IMR-90 (cell line): ENCODE data around the gene NCKAP5. TPM values are rescaled to one million over a fixed set of nuclear protein-coding genes. Genes with fewer than 3 reads are reported as not detected.

ENCODE experiments used
- ATAC-seq: fragments of 200-7000 bp; cut with Tn5 transposase; 2 replicates; pipeline ENCODE4 v1.9.1; 2020; ENCODE audit warnings: low read depth, mild to moderate bottlenecking, moderate library complexity
- BruUV-seq: library from RNA; stranded (reverse); fragments of 400-500 nt; replicated peaks from 2 replicates; lab custom pipeline; 2021; lab: Mats Ljungman, UMichigan
- CTCF ChIA-PET: fragments of 300-600 bp; formaldehyde crosslinking; extraction: SDS; loops from one replicate; lab custom pipeline; 2021; ENCODE audit warnings: antibody characterized with exemption; lab: Yijun Ruan, JAX
- POLR2A ChIA-PET: fragments of 300-600 bp; sonication (Branson Sonifier 250); formaldehyde crosslinking; loops from one replicate; lab custom pipeline; 2022; ENCODE audit warnings: antibody characterized with exemption; ENCODE audit not compliant: unreplicated experiment; lab: Charles Lee
- DNase-seq: peaks from one replicate; pipeline ENCODE4 v3.0.0; 2013
- H2AFZ ChIP-seq: replicated peaks from 2 replicates; pipeline ENCODE3; 2013; ENCODE audit warnings: low read length, mild to moderate bottlenecking; ENCODE audit not compliant: poor library complexity
- H2AK5ac ChIP-seq: 2 replicates; pipeline ENCODE4 v1.6.1; 2013; ENCODE audit warnings: low read depth, low read length, inconsistent platforms
- H2AK9ac ChIP-seq: replicated peaks from 2 replicates; pipeline ENCODE3; 2013; ENCODE audit warnings: mild to moderate bottlenecking, low read depth, low read length, moderate library complexity; ENCODE audit not compliant: poor library complexity
- H2BK120ac ChIP-seq: 2 replicates; pipeline ENCODE4 v1.6.1; 2013; ENCODE audit warnings: low read depth, low read length, inconsistent platforms
- H2BK15ac ChIP-seq: 3 replicates; pipeline ENCODE4 v1.6.1; 2013; ENCODE audit warnings: low read depth, low read length, inconsistent platforms
- H2BK20ac ChIP-seq: 2 replicates; pipeline ENCODE4 v1.6.1; 2013; ENCODE audit warnings: low read depth, mild to moderate bottlenecking, inconsistent platforms, low read length, moderate library complexity
- H2BK5ac ChIP-seq: 2 replicates; pipeline ENCODE4 v1.6.1; 2013; ENCODE audit warnings: mild to moderate bottlenecking, low read depth, low read length, inconsistent platforms; ENCODE audit not compliant: poor library complexity, severe bottlenecking
- H3K14ac ChIP-seq: replicated peaks from 2 replicates; pipeline ENCODE4 v1.6.1; 2013; ENCODE audit warnings: low read depth, low read length, inconsistent platforms
- H3K18ac ChIP-seq: 2 replicates; pipeline ENCODE4 v1.6.1; 2013; ENCODE audit warnings: low read depth, low read length, control low read depth
- H3K23ac ChIP-seq: 2 replicates; pipeline ENCODE4 v1.6.1; 2013; ENCODE audit warnings: low read depth, low read length, inconsistent platforms
- H3K27ac ChIP-seq: 2 replicates; pipeline ENCODE4 v1.5.1; 2013; ENCODE audit warnings: mild to moderate bottlenecking, control low read depth, low read length; ENCODE audit not compliant: insufficient read depth
- H3K27me3 ChIP-seq: 2 replicates; pipeline ENCODE4 v1.6.1; 2013; ENCODE audit warnings: low read length; ENCODE audit not compliant: control insufficient read depth, insufficient read depth
- H3K36me3 ChIP-seq: 2 replicates; pipeline ENCODE4 v1.6.1; 2013; ENCODE audit warnings: low read length, mixed read lengths; ENCODE audit not compliant: control insufficient read depth, insufficient read depth
- H3K4ac ChIP-seq: 2 replicates; pipeline ENCODE4 v1.6.1; 2013; ENCODE audit warnings: low read depth, low read length, inconsistent platforms
- H3K4me1 ChIP-seq: 2 replicates; pipeline ENCODE4 v1.6.1; 2013; ENCODE audit warnings: low read length, mixed read lengths; ENCODE audit not compliant: control insufficient read depth, insufficient read depth
- H3K4me2 ChIP-seq: 2 replicates; pipeline ENCODE4 v1.6.1; 2013; ENCODE audit warnings: low read depth, mild to moderate bottlenecking, control low read depth, low read length, moderate library complexity
- H3K4me3 ChIP-seq: 2 replicates; pipeline ENCODE4 v1.5.1; 2013; ENCODE audit warnings: low read depth, mild to moderate bottlenecking, control low read depth, low read length, moderate library complexity; ENCODE audit not compliant: insufficient read depth
- H3K56ac ChIP-seq: 2 replicates; pipeline ENCODE4 v1.6.1; 2013; ENCODE audit warnings: low read length, inconsistent platforms; ENCODE audit not compliant: insufficient read depth; ENCODE audit errors: extremely low read depth
- H3K79me1 ChIP-seq, 2 experiments: 2 replicates each; pipeline ENCODE4 v1.6.1; 2013; ENCODE audit warnings: low read length in 2 of 2, inconsistent platforms in 1 of 2, low read depth in 1 of 2
- H3K9ac ChIP-seq: 2 replicates; pipeline ENCODE4 v1.6.1; 2013; ENCODE audit warnings: low read depth, low read length, control low read depth
- H3K9me1 ChIP-seq: 2 replicates; pipeline ENCODE4 v1.6.1; 2013; ENCODE audit warnings: low read length, inconsistent platforms; ENCODE audit not compliant: insufficient read depth
- H3K9me3 ChIP-seq: 2 replicates; pipeline ENCODE4 v1.6.1; 2013; ENCODE audit warnings: low read length; ENCODE audit not compliant: control insufficient read depth, insufficient read depth
- H4K20me1 ChIP-seq: 2 replicates; pipeline ENCODE4 v1.6.1; 2013; ENCODE audit warnings: low read length, inconsistent platforms; ENCODE audit not compliant: insufficient read depth
- H4K5ac ChIP-seq: 2 replicates; pipeline ENCODE4 v1.6.1; 2013; ENCODE audit warnings: mild to moderate bottlenecking, low read depth, low read length, control low read depth
- H4K8ac ChIP-seq, 2 experiments: 2 replicates each; pipeline ENCODE4 v1.6.1; 2013; ENCODE audit warnings: low read depth in 2 of 2, low read length in 2 of 2, control low read depth in 1 of 2, inconsistent platforms in 1 of 2
- H4K91ac ChIP-seq: 2 replicates; pipeline ENCODE4 v1.6.1; 2013; ENCODE audit warnings: low read depth, low read length, inconsistent platforms; ENCODE audit not compliant: insufficient read depth
- BHLHE40 ChIP-seq: fragments of 150-350 bp; IDR thresholded peaks from 2 replicates; pipeline ENCODE4 v1.6.1; 2016; ENCODE audit warnings: mild to moderate bottlenecking, low read depth, low read length
- CEBPB ChIP-seq: IDR thresholded peaks from 2 replicates; pipeline ENCODE4 v1.6.1; 2012; ENCODE audit warnings: low read depth, low read length, improper control_type of control experiment
- CHD1 ChIP-seq: IDR thresholded peaks from 2 replicates; pipeline ENCODE4 v1.6.1; 2012; ENCODE audit warnings: low read depth, low read length, improper control_type of control experiment
- CTCF ChIP-seq: conservative IDR thresholded peaks from 2 replicates; pipeline ENCODE4 v1.5.1; 2012; ENCODE audit warnings: mild to moderate bottlenecking, low read depth, low read length, improper control_type of control experiment
- ELK1 ChIP-seq: fragments of 150-350 bp; IDR thresholded peaks from 2 replicates; pipeline ENCODE4 v1.6.1; 2016; ENCODE audit warnings: low read depth, mild to moderate bottlenecking, low read length, moderate library complexity, borderline replicate concordance
- FOS ChIP-seq: fragments of 150-350 bp; IDR thresholded peaks from 2 replicates; pipeline ENCODE4 v1.6.1; 2016; ENCODE audit warnings: low read depth, low read length
- MAFK ChIP-seq: IDR thresholded peaks from 2 replicates; pipeline ENCODE4 v1.6.1; 2012; ENCODE audit warnings: low read depth, low read length, improper control_type of control experiment
- MAZ ChIP-seq: IDR thresholded peaks from 2 replicates; pipeline ENCODE4 v1.6.1; 2012; ENCODE audit warnings: low read depth, mild to moderate bottlenecking, low read length, improper control_type of control experiment, moderate library complexity, borderline replicate concordance
- MXI1 ChIP-seq: IDR thresholded peaks from 2 replicates; pipeline ENCODE4 v1.6.1; 2012; ENCODE audit warnings: low read depth, mild to moderate bottlenecking, low read length, moderate library complexity, borderline replicate concordance
- NFE2L2 ChIP-seq: fragments of 150-350 bp; IDR thresholded peaks from 2 replicates; pipeline ENCODE4 v1.6.1; 2016; ENCODE audit warnings: low read depth, mild to moderate bottlenecking, low read length
- POLR2A ChIP-seq: IDR thresholded peaks from 2 replicates; pipeline ENCODE4 v1.6.1; 2012; ENCODE audit warnings: mild to moderate bottlenecking, low read depth, low read length
- RAD21 ChIP-seq: IDR thresholded peaks from 2 replicates; pipeline ENCODE4 v1.6.1; 2012; ENCODE audit warnings: low read length, improper control_type of control experiment
- RCOR1 ChIP-seq: IDR thresholded peaks from 2 replicates; pipeline ENCODE4 v1.6.1; 2012; ENCODE audit warnings: mild to moderate bottlenecking, low read length, improper control_type of control experiment; ENCODE audit not compliant: insufficient replicate concordance
- RFX5 ChIP-seq: IDR thresholded peaks from 2 replicates; pipeline ENCODE4 v1.8.0; 2012; ENCODE audit warnings: low read depth, mild to moderate bottlenecking, low read length, moderate library complexity
- SMC3 ChIP-seq: fragments of 150-350 bp; IDR thresholded peaks from 2 replicates; pipeline ENCODE4 v1.6.1; 2016; ENCODE audit warnings: low read depth, mild to moderate bottlenecking, antibody characterized with exemption, low read length, moderate library complexity
- USF2 ChIP-seq: fragments of 150-350 bp; IDR thresholded peaks from 2 replicates; pipeline ENCODE4 v1.6.1; 2017; ENCODE audit warnings: mild to moderate bottlenecking, antibody characterized with exemption, low read length, low read depth
- WGBS, 2 experiments: methylation state at CpG; one replicate each; pipeline versions ENCODE4 v1.1.5 to v1.1.7; 2013; ENCODE audit warnings: missing lambda C conversion rate in 2 of 2; ENCODE audit not compliant: insufficient read length in 1 of 2; ENCODE audit errors: extremely low coverage in 2 of 2; 5-methylcytosine and 5-hydroxymethylcytosine counted together
- dilution Hi-C: fragments of 300-500 bp; cut with HindIII; formaldehyde crosslinking; loops from one replicate; pipeline ENCODE4 v1.14.3; 2018; ENCODE audit warnings: low sequenced_read_pairs; ENCODE audit not compliant: unreplicated experiment
- in situ Hi-C: fragments of 300-500 bp; cut with MboI; formaldehyde crosslinking; loops from 3 replicates; pipeline ENCODE4 v1.14.3; 2019; ENCODE audit warnings: low sequenced_read_pairs, inconsistent platforms, mixed read lengths
- intact Hi-C: fragments of 100-400 bp; cut with micrococcal nuclease; formaldehyde crosslinking; loops from 2 replicates; pipeline ENCODE4 v1.10.0; 2022
- polyA plus RNA-seq, 3 experiments: library from polyadenylated mRNA; depleted of rRNA; stranded (reverse); fragments of >200 nt; gene quantifications; 2 replicates each; pipeline ENCODE4 v1.2.3, GENCODE V29; 2012; ENCODE audit warnings: low replicate concordance in 1 of 3
- total RNA-seq: library from RNA; depleted of rRNA; stranded (reverse); fragments of >200 nt; gene quantifications from 2 replicates; pipeline ENCODE4 v1.2.3, GENCODE V29; 2012

The NCKAP5 gene
- total and polyA plus RNA-seq, 2 of the 4 experiments (the other 2 are of a cell fraction): 2.7 to 3.9 TPM

DNA sequence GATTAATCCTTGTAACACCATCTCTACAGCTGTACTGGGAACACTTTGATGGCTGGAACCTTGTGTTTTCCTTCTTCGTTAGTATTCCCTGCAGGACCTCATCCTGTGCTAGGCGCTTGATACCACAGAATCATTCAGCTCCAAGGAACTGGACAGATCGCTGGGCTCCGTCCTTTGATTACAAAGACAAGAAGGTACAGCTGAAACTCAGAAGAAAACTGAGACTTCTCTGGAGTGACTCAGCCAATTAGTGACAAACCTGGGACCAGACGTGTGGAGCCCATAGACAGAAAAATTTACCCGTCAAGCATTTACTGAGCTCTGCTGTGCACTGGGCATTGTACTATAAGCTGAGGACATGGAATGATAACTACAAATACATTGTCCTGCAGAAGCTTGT is 67.3 kb downstream of the NCKAP5 start:
- Histone ChIP-seq H3K18ac (peak overlapping the region; percentile 70; the same call in 1 of the 2 replicates), H3K36me3 (no peaks in the 10 kb centered on the region), H3K23ac (no peak overlapping the region), H2AK5ac (peak overlapping the region; percentile 53; the same call in 1 of the 2 replicates), H2BK20ac (peak overlapping the region; percentile 56), H3K27me3 (no peaks in the 10 kb centered on the region), H3K56ac (no peak overlapping the region), H2BK120ac (peak overlapping the region; percentile 55), H2AK9ac (no peak overlapping the region), H4K5ac (peak overlapping the region; percentile 80; the same call in 1 of the 2 replicates), H3K4me2 (no peak overlapping the region), H3K14ac (peak overlapping the region; percentile 17; the same call in 1 of the 2 replicates), H3K27ac (no peak overlapping the region), H3K4ac (peak overlapping the region; percentile 69; the same call in 1 of the 2 replicates), H2BK5ac (peak overlapping the region; percentile 1), H2AFZ (no peak overlapping the region), H4K20me1 (no peaks in the 10 kb centered on the region), H4K91ac (peak overlapping the region; percentile 72), H3K4me3 (no peak overlapping the region), H4K8ac (peak overlapping the region in 1 of 2 experiments; percentile 25; a peak in 1 of 4 replicates), H3K9me1 (peaks cover 16% of the 10 kb centered on the region), H2BK15ac (0 out of 3 replicates have a peak overlapping the region, but pooled peaks have one; percentile 33), H3K79me1 (peaks cover 5 to 10% of the 10 kb centered on the region in 2 experiments; a peak in 3 of 4 replicates), H3K9me3 (no peaks in the 10 kb centered on the region), H3K9ac (no peak overlapping the region), H3K4me1 (peaks cover 20% of the 10 kb centered on the region)
- no TSS peak for BruUV-seq
- 97% methylated on average over 5 of the region's 6 CpGs; no CpG with 5 or more reads in 1 of the 2 experiments for WGBS, 2 experiments
- DNase-seq: no peak
- dilution Hi-C loops: no loop called here
- in situ Hi-C loops: no loop called here
- no peak for TF ChIP-seq MAZ
- TF ChIP-seq CEBPB: no peak
- no peak for TF ChIP-seq MAFK
- TF ChIP-seq MXI1: no peak
- TF ChIP-seq USF2: no peak
- TF ChIP-seq CTCF: no peak
- TF ChIP-seq ELK1: no peak
- TF ChIP-seq POLR2A: no peak
- no peak for TF ChIP-seq RAD21
- no peak for TF ChIP-seq RFX5
- TF ChIP-seq FOS: no peak
- TF ChIP-seq SMC3: no peak
- no peak for TF ChIP-seq NFE2L2
- no peak for TF ChIP-seq RCOR1
- TF ChIP-seq CHD1: no peak
- no peak for TF ChIP-seq BHLHE40
- CTCF ChIA-PET: interaction anchor here (0.7 kb wide), 1 partner anchor 140 kb away, joined by 3 read pairs; no protein-coding TSS in a partner anchor
- intact Hi-C loops: no loop called here
- POLR2A ChIA-PET: no interaction called here
- ATAC-seq: no peak
